OCI-LY7 (cell line): ENCODE data around the gene HUS1.

Experiments
- EZH2phosphoT487 ChIP-seq: fragments of 200-600 bp; sonication (generic); IDR thresholded peaks from 2 replicates; pipeline ENCODE4 v1.6.1; 2018; ENCODE audit warnings: low read depth, borderline replicate concordance, mild to moderate bottlenecking, mixed run types, antibody characterized with exemption, low read length, moderate library complexity, mixed read lengths
- TF ChIP-seq, protein P1 (sequence below): fragments of 200-600 bp; sonication (generic); conservative IDR thresholded peaks from 2 replicates; pipeline ENCODE4 v1.5.1; 2014; ENCODE audit warnings: mild to moderate bottlenecking, antibody characterized with exemption, low read length, moderate library complexity, mixed read lengths

DNA sequence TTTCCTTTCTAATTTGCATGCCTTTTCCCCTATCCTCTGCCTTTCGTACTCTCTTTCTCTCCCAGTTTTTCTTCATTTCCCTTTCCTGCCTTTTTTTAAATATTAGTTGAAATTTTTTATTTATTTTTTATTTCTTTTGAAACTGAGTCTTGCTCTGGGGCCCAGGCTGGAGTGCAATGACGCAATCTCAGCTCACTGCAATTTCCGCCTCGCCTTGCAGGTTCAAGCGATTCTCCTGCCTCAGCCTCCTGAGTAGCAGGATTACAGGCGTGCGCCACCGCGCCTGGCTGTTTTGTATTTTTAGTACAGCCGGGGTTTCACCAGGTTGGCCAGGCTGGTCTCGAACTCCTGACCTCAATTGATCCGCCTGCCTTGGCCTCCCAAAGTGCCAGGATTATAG is 20.0 kb upstream of the HUS1 start:
- TF ChIP-seq, protein P1, sequence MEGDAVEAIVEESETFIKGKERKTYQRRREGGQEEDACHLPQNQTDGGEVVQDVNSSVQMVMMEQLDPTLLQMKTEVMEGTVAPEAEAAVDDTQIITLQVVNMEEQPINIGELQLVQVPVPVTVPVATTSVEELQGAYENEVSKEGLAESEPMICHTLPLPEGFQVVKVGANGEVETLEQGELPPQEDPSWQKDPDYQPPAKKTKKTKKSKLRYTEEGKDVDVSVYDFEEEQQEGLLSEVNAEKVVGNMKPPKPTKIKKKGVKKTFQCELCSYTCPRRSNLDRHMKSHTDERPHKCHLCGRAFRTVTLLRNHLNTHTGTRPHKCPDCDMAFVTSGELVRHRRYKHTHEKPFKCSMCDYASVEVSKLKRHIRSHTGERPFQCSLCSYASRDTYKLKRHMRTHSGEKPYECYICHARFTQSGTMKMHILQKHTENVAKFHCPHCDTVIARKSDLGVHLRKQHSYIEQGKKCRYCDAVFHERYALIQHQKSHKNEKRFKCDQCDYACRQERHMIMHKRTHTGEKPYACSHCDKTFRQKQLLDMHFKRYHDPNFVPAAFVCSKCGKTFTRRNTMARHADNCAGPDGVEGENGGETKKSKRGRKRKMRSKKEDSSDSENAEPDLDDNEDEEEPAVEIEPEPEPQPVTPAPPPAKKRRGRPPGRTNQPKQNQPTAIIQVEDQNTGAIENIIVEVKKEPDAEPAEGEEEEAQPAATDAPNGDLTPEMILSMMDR = no peak
- TF ChIP-seq EZH2phosphoT487 = no peak
